Sigmoid colon (tissue), 4 donors: Measurements from ENCODE around the gene KIDINS220.

Source experiments
- CTCF ChIP-seq, 4 experiments: fragments of 450-650 bp in 3 of 4; fragments of 200-600 bp in 1 of 4; IDR thresholded peaks; one replicate each; pipeline ENCODE4 v1.5.1; 2016 to 2019; ENCODE audit warnings: antibody characterized with exemption in 4 of 4, mild to moderate bottlenecking in 3 of 4, moderate library complexity in 2 of 4
- EP300 ChIP-seq, 4 donors: sonication (generic); formaldehyde crosslinking; IDR thresholded peaks; one replicate each; pipeline ENCODE4 v1.6.1; 2017; ENCODE audit warnings: antibody characterized with exemption in 4 of 4
- POLR2A ChIP-seq, 2 donors: fragments of 450-650 bp; IDR thresholded peaks; one replicate each; pipeline ENCODE4 v1.6.1; 2016; ENCODE audit warnings: antibody characterized with exemption in 2 of 2, mild to moderate bottlenecking in 2 of 2, moderate library complexity in 2 of 2
- POLR2AphosphoS5 ChIP-seq, 4 donors: sonication (generic); formaldehyde crosslinking; IDR thresholded peaks; one replicate each; pipeline ENCODE4 v1.6.1; 2017; ENCODE audit warnings: antibody characterized with exemption in 4 of 4

GRCh38 chr2:8839189-8839965 is 2.0 kb upstream of the KIDINS220 start:
- TF ChIP-seq POLR2A (IDR thresholded peaks at IDR 0.05) = no peak
- TF ChIP-seq CTCF (IDR thresholded peaks at IDR 0.05) = no peak
- no peak for TF ChIP-seq POLR2AphosphoS5 (IDR thresholded peaks at IDR 0.05)
- TF ChIP-seq EP300 (IDR thresholded peaks at IDR 0.05) = no peak
